WTC11 (cell line): Measurements from ENCODE around the gene TLCD3B. TPM values are rescaled to one million over a fixed set of nuclear protein-coding genes. Genes with fewer than 3 reads are reported as not detected.

Source experiments
- ATAC-seq: fragments of 200-7000 bp; cut with Tn5 transposase; 2 replicates; pipeline ENCODE4 v1.10.0; 2021; ENCODE audit warnings: mild to moderate bottlenecking, moderate library complexity
- CTCF ChIA-PET: fragments of 300-600 bp; sonication (Branson Sonifier 250); formaldehyde crosslinking; loops from one replicate; lab custom pipeline; 2021; ENCODE audit warnings: antibody characterized with exemption; lab: Charles Lee
- POLR2A ChIA-PET: fragments of 350-600 bp; sonication (Branson Sonifier 250); formaldehyde crosslinking; loops from one replicate; lab custom pipeline; 2021; ENCODE audit warnings: antibody characterized with exemption; lab: Charles Lee
- DNase-seq: peaks from one replicate; pipeline ENCODE4 v3.0.0; 2021; ENCODE audit warnings: low spot score
- H3K27ac Mint-ChIP-seq: 2 replicates; pipeline ENCODE4 v1.8.0; 2021; ENCODE audit warnings: mixed read lengths
- H3K27me3 Mint-ChIP-seq: 2 replicates; pipeline ENCODE4 v1.8.0; 2021; ENCODE audit warnings: low read depth, mild to moderate bottlenecking, moderate library complexity, mixed read lengths
- H3K36me3 Mint-ChIP-seq: 2 replicates; pipeline ENCODE4 v1.8.0; 2021; ENCODE audit warnings: mixed read lengths
- H3K4me1 Mint-ChIP-seq: 2 replicates; pipeline ENCODE4 v1.8.0; 2022; ENCODE audit warnings: mixed read lengths
- H3K4me3 Mint-ChIP-seq: 2 replicates; pipeline ENCODE4 v1.8.0; 2021; ENCODE audit warnings: mild to moderate bottlenecking, moderate library complexity, mixed read lengths
- H3K9me3 Mint-ChIP-seq: 2 replicates; pipeline ENCODE4 v1.8.0; 2021; ENCODE audit warnings: mixed read lengths
- AFF4 ChIP-seq: sonication (generic); formaldehyde crosslinking; IDR thresholded peaks from 2 replicates; pipeline ENCODE4 v1.8.1; 2023; ENCODE audit warnings: mild to moderate bottlenecking, missing genetic modification reagents, borderline replicate concordance
- CBFB ChIP-seq: sonication (generic); formaldehyde crosslinking; IDR thresholded peaks from 2 replicates; pipeline ENCODE4 v1.8.1; 2022; ENCODE audit warnings: mild to moderate bottlenecking, low read depth, missing genetic modification reagents
- E2F1 ChIP-seq: sonication (generic); formaldehyde crosslinking; IDR thresholded peaks from 2 replicates; pipeline ENCODE4 v1.8.0; 2022; ENCODE audit warnings: mild to moderate bottlenecking, missing genetic modification reagents
- ESRRA ChIP-seq: sonication (generic); formaldehyde crosslinking; IDR thresholded peaks from 2 replicates; pipeline ENCODE4 v1.8.1; 2022; ENCODE audit warnings: mild to moderate bottlenecking, missing genetic modification reagents, borderline replicate concordance
- FOXJ3 ChIP-seq: sonication (generic); formaldehyde crosslinking; IDR thresholded peaks from 2 replicates; pipeline ENCODE4 v1.9.0; 2021; ENCODE audit warnings: missing genetic modification reagents, mild to moderate bottlenecking, borderline replicate concordance
- HMGA2 ChIP-seq: fragments of 250-450 bp; sonication (Bioruptor Pico); IDR thresholded peaks from 2 replicates; pipeline ENCODE4 v1.4.0; 2021; ENCODE audit warnings: mild to moderate bottlenecking, moderate library complexity
- JAZF1 ChIP-seq: fragments of 250-450 bp; sonication (Bioruptor Pico); IDR thresholded peaks from 2 replicates; pipeline ENCODE4 v1.9.0; 2021; ENCODE audit warnings: moderate library complexity, mild to moderate bottlenecking, inconsistent platforms
- MYBL2 ChIP-seq: sonication (generic); formaldehyde crosslinking; IDR thresholded peaks from 2 replicates; pipeline ENCODE4 v1.8.1; 2023; ENCODE audit warnings: mild to moderate bottlenecking, moderate library complexity, missing genetic modification reagents
- NFATC4 ChIP-seq: fragments of 250-450 bp; sonication (Bioruptor Pico); IDR thresholded peaks from 2 replicates; pipeline ENCODE4 v1.9.0; 2021; ENCODE audit warnings: mild to moderate bottlenecking
- NR2C2 ChIP-seq: sonication (generic); formaldehyde crosslinking; IDR thresholded peaks from 2 replicates; pipeline ENCODE4 v1.8.0; 2022; ENCODE audit warnings: mild to moderate bottlenecking, missing genetic modification reagents
- RELA ChIP-seq: sonication (generic); formaldehyde crosslinking; IDR thresholded peaks from 2 replicates; pipeline ENCODE4 v1.8.1; 2022; ENCODE audit warnings: missing genetic modification reagents, mild to moderate bottlenecking, borderline replicate concordance
- RORB ChIP-seq: fragments of 250-450 bp; sonication (Bioruptor Pico); IDR thresholded peaks from 2 replicates; pipeline ENCODE4 v1.9.0; 2021; ENCODE audit warnings: mild to moderate bottlenecking
- SMAD3 ChIP-seq: sonication (generic); formaldehyde crosslinking; IDR thresholded peaks from 2 replicates; pipeline ENCODE4 v1.8.0; 2022; ENCODE audit warnings: missing genetic modification reagents, mild to moderate bottlenecking, borderline replicate concordance
- SMAD4 ChIP-seq: sonication (generic); formaldehyde crosslinking; IDR thresholded peaks from 2 replicates; pipeline ENCODE4 v1.8.0; 2022; ENCODE audit warnings: mild to moderate bottlenecking, missing genetic modification reagents
- TP53 ChIP-seq: sonication (generic); formaldehyde crosslinking; IDR thresholded peaks from 2 replicates; pipeline ENCODE4 v1.8.1; 2023; ENCODE audit warnings: mild to moderate bottlenecking, missing genetic modification reagents
- ZNF219 ChIP-seq: sonication (generic); formaldehyde crosslinking; IDR thresholded peaks from 2 replicates; pipeline ENCODE4 v1.8.0; 2023; ENCODE audit warnings: missing genetic modification reagents, mild to moderate bottlenecking, borderline replicate concordance
- ZNF232 ChIP-seq: sonication (generic); formaldehyde crosslinking; IDR thresholded peaks from 2 replicates; pipeline ENCODE4 v1.8.0; 2022; ENCODE audit warnings: mild to moderate bottlenecking, missing genetic modification reagents
- ZNF263 ChIP-seq: sonication (generic); formaldehyde crosslinking; IDR thresholded peaks from 2 replicates; pipeline ENCODE4 v1.8.1; 2022; ENCODE audit warnings: low read depth, mild to moderate bottlenecking, moderate library complexity, missing genetic modification reagents
- ZNF423 ChIP-seq: fragments of 250-450 bp; sonication (Bioruptor Pico); IDR thresholded peaks from 2 replicates; pipeline ENCODE4 v2.1.2; 2022; ENCODE audit warnings: mild to moderate bottlenecking, moderate library complexity
- ZNF532 ChIP-seq: fragments of 250-450 bp; sonication (Bioruptor Pico); IDR thresholded peaks from 2 replicates; pipeline ENCODE4 v1.9.0; 2021; ENCODE audit warnings: mild to moderate bottlenecking, borderline replicate concordance
- total RNA-seq: library from RNA; stranded (reverse); gene quantifications from 3 replicates; pipeline ENCODE4 v1.2.3, GENCODE V29; 2021

Gene TLCD3B
- total RNA-seq, 1 experiment from 2014 or later: 28.1 TPM

DNA sequence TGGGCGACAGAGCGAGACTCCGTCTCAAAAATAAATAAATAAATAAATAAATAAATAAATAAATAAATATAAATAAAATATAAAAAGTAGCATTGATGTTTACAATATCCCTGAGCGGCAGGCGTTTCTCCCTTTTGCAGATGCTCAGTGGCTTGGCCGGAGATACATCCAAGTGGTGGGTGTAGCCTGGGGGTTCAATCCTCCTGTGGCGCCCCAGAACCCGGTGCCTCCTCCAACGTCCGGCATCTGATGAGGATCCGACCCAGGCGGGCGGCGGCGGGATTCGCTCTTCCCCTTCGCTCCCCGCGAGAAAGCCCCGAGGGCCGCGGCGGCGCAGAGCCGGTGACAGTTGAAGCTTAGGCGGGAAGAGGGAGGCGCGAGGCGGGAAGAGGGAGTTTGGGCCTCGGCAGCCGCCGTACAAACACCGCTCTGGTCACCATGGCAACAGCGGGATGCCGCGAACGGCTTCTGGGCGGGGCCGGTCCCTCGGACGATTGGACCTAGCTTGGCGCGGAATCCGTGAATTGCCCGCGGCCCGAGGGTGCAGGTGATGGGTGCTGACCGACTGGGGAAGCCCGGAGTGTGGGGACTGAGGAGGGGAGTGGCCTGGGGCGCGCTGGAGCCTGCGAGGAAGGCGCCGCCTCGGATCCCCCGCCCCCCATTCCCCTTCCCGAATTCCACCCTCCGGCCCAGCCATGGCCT, 21.8 kb upstream of the TLCD3B start (continued):
- TF ChIP-seq ZNF232 (CRISPR knock-in tag): peak; percentile 83
- no peak for TF ChIP-seq ZNF423 (CRISPR knock-in tag)
- TF ChIP-seq E2F1 (CRISPR knock-in tag): peak; percentile 86
- TF ChIP-seq TP53: no peak
- no peak for TF ChIP-seq RORB (CRISPR knock-in tag)
- TF ChIP-seq ZNF532 (CRISPR knock-in tag): no peak
- TF ChIP-seq AFF4 (CRISPR knock-in tag): no peak
- TF ChIP-seq CBFB (CRISPR knock-in tag): no peak
- no peak for TF ChIP-seq FOXJ3 (CRISPR knock-in tag)

GRCh38 chr16:30051518-30051917, 20.4 kb upstream of the TLCD3B start:
- 0 out of 2 replicates have a peak overlapping the region, but pooled peaks have one; percentile 93 for H3K27ac Mint-ChIP-seq
- H3K9me3 Mint-ChIP-seq: no peaks in the 10 kb centered on the region
- peak overlapping the region; percentile 52 for H3K4me3 Mint-ChIP-seq
- H3K27me3 Mint-ChIP-seq: peaks cover 40% of the 10 kb centered on the region
- ChIA-PET CTCF (interaction anchor here (0.6 to 1.0 kb wide), 3 partner anchors 19 to 550 kb away, joined by 3 to 4 read pairs (median 4); no protein-coding TSS in a partner anchor), POLR2A (no interaction called here)
- no peak for TF ChIP-seq JAZF1 (CRISPR knock-in tag)
- no peak for TF ChIP-seq ZNF219 (CRISPR knock-in tag)
- no peak for TF ChIP-seq ESRRA (CRISPR knock-in tag)
- no peak for TF ChIP-seq MYBL2 (CRISPR knock-in tag)
- no peak for TF ChIP-seq RORB (CRISPR knock-in tag)
- no peak for TF ChIP-seq RELA (CRISPR knock-in tag)
- TF ChIP-seq ZNF423 (CRISPR knock-in tag): no peak
- no peak for TF ChIP-seq SMAD4 (CRISPR knock-in tag)
- TF ChIP-seq FOXJ3 (CRISPR knock-in tag): no peak
- no peak for TF ChIP-seq NFATC4
- TF ChIP-seq NR2C2 (CRISPR knock-in tag): no peak
- no peak for TF ChIP-seq ZNF263 (CRISPR knock-in tag)
- no peak for TF ChIP-seq HMGA2 (CRISPR knock-in tag)
- TF ChIP-seq SMAD3 (CRISPR knock-in tag): no peak
- no peak for ATAC-seq
- peaks cover 14% of the 10 kb centered on the region for H3K4me1 Mint-ChIP-seq
- DNase-seq: no peak
- no peaks in the 10 kb centered on the region for H3K36me3 Mint-ChIP-seq
